Measurements from ENCODE around the gene GNPAT.

GNPAT gene

DNA sequence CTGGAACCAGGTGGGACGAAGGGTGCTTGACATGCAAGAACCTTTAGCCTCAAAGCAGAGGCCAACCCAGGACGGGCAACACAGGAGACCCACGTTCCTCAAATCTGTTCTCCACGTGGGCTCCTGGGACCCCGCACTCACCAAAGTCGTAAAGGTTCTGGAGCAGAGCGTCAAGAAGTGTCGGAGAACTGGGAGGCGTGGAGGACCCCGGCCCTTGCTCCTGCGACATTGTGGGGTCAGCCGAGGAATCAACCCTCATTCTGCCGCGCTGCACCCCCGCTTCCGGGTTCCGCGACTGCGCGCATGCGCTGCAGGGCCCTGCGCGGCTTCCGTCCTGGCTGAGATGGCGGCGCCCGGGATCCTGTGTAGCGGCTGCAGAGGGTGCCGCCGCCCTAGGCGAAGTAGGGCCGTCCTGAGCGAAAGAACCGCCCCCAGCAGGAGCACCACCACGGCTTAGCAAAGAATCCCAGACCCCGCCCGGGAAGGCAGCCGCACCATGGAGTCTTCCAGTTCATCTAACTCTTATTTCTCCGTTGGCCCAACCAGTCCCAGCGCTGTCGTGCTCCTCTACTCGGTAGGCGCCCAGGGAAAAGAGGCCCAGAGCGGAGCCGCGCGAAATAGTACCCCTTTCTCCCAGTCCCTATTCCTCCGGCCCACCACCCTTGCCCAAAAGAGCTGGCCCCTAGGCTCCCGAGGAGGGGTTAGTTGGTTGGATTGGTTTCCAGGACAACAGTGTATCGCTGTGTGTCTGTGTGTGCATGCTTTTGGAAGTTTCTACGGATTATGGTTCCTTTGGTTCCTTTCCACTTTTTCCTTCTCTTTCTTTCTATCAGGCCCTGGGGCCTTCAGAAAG lies at the start of gene GNPAT:
Gene GNPAT, plus strand, starts transcription at position 330 of the 853 bp plus-strand sequence. Its CDS starts 167 bp downstream, at position 497.
- TF ChIP-seq CTCF (conservative IDR thresholded peaks at IDR 0.05; ENCODE audit: low read length): no peak
- DNase-seq (ENCODE audit: low read depth): peak; percentile 80

DNA sequence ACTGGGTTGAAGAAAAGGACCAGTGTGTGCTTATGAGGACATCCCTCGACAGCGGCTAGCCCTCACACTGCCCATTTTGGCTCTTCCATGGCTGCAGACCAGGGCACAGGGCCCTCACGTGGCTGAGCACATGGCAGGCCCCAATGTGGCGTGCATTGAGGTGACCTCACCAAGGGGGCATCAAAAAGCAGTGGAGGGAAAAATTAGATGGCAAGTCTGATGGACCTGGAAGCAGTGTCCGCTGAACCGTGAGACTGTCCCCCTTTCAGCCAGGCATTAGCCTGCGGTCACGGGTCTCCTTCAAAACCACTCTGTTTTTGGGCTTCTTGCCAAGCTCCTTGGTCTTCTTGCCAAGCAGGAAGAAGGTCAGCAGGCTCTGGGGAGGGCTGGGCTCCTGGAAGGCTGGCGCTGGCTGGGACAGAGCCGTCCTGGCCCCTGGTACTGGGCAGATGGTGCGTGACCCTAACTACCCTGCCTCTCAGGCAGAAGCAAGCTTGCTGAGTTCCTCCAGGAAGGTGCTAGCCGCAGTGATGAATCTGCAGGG lies 48.3 kb upstream of the GNPAT start:
- no peak for TF ChIP-seq CTCF (conservative IDR thresholded peaks at IDR 0.05; ENCODE audit: low read length)
- no peak overlapping the region for H3K4me3 ChIP-seq (ENCODE audit: low read length)
- DNase-seq (ENCODE audit: low read depth): no peak

More for the DNA sequence above, at the start of gene GNPAT:
- H3K4me3 ChIP-seq (ENCODE audit: low read length): peak within 1 kb of the TSS; percentile 93

DNA sequence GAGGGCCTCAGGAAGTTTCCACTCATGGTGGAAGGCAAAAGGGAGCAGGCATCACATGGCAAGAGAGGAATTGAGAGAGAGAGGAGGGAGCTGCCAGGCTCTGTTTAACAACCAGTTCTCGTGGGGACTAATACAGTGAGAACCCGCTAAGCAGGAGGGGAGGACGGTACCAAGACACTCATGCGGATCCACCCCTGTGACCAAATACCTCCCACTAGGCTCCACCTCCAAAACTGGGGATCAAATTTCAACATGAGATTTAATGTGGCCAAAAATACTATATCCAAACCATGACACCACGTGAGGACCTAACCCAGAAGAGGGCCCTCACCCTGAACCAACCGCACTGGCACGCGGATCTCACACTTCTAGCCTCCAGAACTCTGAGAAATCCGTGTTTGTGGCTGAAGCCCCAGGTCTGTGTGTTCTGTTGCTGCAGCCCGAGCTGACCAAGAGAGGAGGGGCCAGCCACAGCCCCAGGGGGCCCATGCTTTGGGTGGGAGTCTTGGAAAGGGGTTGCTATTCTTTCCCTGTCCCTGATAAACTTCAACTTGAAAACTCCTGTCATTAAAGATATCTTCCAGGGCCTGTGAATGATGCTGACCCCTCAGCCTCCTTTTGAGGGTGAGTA lies 47.2 kb upstream of the GNPAT start:
- no peak for DNase-seq (ENCODE audit: low read depth)
- H3K4me3 ChIP-seq (ENCODE audit: low read length): no peak overlapping the region
- TF ChIP-seq CTCF (conservative IDR thresholded peaks at IDR 0.05; ENCODE audit: low read length): no peak

GRCh38 chr1:231194476-231194842 lies 46.6 kb upstream of the GNPAT start:
- H3K4me3 ChIP-seq (ENCODE audit: low read length): no peak overlapping the region
- DNase-seq (ENCODE audit: low read depth): no peak
- no peak for TF ChIP-seq CTCF (conservative IDR thresholded peaks at IDR 0.05; ENCODE audit: low read length)

DNA sequence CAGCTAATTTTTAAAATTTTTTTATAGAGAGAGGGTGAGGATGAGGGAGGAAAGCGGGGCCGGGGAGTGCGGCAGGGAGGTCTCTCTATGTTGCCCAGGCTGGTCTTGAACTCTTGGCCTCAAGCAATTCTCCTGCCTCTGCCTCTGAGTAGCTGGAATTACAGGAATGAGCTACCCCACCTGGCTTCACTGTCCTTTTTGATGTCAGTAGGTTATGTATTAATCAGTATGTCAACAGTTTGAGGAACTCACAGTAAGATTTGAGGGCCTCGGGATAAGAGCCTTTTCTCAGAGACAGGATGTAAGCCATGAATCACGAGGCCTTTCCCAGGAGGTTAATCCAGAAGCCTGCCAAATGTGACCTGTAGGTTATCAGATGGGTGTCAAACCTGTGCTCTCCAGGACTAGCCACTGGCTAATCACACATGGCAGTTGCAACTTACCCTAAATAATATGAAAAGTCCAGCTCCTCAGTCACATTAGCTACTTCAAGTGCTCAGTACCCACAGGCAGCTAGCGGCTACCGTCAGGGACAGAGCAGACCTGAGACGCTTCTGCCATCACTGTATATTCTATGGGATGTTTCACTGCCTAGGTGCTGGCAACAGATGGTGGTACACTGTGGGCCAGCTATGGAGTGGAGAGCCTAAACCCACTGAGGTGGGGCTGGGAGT lies 46.0 kb upstream of the GNPAT start:
- H3K4me3 ChIP-seq (ENCODE audit: low read length): no peak overlapping the region
- DNase-seq (ENCODE audit: low read depth): no peak
- no peak for TF ChIP-seq CTCF (conservative IDR thresholded peaks at IDR 0.05; ENCODE audit: low read length)

- no peak for TF ChIP-seq CTCF (conservative IDR thresholded peaks at IDR 0.05; ENCODE audit: low read length)
- H3K4me3 ChIP-seq (ENCODE audit: low read length): no peak overlapping the region
- no peak for DNase-seq (ENCODE audit: low read depth)
These were observed 44.7 kb upstream of the GNPAT start for GRCh38 chr1:231196307-231196706.

All from AG10803 (cell line).